ENCODE measurements around the gene SLC4A9. TPM values are rescaled to one million over a fixed set of nuclear protein-coding genes. Genes with fewer than 3 reads are reported as not detected.

SLC4A9 gene
- total RNA-seq, 4 donors from 2014 or later: 0.10 to 1.4 (median 0.38) TPM; not detected in 1

DNA sequence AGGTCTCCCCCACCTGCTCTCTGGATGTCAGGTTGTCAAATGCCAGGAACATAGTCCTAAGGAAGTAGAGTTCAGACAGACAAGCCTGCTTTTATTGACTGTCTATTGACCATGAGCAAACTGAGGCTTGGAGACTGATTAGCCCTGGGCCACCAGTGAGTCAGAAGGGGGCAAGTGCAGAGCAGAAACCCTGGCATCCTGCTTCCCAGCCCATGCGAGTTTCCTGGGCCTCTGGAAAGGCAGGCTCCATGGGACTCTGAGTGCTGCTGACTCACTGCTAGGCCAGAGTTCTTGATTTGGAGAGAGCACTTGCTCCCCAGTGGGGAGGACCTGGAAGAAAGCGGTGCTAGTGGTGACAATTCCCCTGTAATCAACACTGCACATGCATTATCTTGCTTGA, 10.8 kb upstream of the SLC4A9 start:
- WGBS, 2 donors: 82 to 85% methylated on average over 2 of the region's 2 CpGs
- DNase-seq (ENCODE audit: low spot score in 2 of 2): no peak

DNA sequence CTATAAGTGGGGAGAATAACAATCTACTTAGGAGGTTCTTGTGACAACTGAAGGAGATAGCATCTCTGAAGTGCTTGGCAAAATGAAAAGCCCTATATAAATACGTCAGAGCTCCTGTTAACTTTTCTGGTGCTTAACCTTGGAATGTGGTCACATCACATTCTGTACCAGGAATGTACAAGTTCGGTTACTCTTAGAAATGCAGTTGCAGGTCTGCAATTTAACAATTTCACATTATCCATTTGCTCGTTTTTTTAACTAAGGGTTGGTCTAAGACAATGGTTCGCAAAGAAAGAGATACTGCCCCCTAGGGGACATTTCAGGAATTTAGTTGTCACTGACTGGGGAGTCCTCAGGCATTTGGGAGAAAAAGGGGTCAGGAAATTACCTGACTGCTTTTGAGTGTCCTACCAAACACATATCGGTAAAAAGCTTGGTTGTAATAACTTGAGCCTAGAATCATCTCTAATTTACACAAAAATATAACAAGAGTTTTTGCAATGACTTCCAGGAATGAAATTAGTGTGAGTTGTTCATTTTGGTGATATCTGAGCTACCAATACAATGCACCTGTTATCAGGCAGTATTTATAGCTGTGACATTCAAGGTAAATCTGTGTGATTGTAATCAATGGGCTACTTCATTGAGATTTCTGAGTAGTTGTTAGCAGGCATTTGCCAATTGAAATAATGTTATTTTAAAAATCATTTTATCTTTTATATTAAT, 8.2 kb upstream of the SLC4A9 start:
- DNase-seq (ENCODE audit: low spot score in 2 of 2): peak in 1 of 2 donors; percentile 67
- H3K4me3 ChIP-seq (ENCODE audit: low read depth, poor library complexity, severe bottlenecking): no peak overlapping the region
- 3% methylated on average over 5 of the region's 5 CpGs for WGBS, 2 donors
- TF ChIP-seq, protein P1, sequence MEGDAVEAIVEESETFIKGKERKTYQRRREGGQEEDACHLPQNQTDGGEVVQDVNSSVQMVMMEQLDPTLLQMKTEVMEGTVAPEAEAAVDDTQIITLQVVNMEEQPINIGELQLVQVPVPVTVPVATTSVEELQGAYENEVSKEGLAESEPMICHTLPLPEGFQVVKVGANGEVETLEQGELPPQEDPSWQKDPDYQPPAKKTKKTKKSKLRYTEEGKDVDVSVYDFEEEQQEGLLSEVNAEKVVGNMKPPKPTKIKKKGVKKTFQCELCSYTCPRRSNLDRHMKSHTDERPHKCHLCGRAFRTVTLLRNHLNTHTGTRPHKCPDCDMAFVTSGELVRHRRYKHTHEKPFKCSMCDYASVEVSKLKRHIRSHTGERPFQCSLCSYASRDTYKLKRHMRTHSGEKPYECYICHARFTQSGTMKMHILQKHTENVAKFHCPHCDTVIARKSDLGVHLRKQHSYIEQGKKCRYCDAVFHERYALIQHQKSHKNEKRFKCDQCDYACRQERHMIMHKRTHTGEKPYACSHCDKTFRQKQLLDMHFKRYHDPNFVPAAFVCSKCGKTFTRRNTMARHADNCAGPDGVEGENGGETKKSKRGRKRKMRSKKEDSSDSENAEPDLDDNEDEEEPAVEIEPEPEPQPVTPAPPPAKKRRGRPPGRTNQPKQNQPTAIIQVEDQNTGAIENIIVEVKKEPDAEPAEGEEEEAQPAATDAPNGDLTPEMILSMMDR (IDR thresholded peaks at IDR 0.05): peak in 1 of 3 donors; percentile 69
- no peak for TF ChIP-seq POLR2A (IDR thresholded peaks at IDR 0.05)
- intact Hi-C loops (cut with DNase I; ENCODE audit: low total_unique reads): loop anchor here (5.0 kb wide), 1 partner anchor 109 kb away; no protein-coding TSS in a partner anchor

More for the DNA sequence above, 10.8 kb upstream of the SLC4A9 start:
- intact Hi-C loops (cut with DNase I; ENCODE audit: low total_unique reads): no loop called here
- H3K4me3 ChIP-seq (ENCODE audit: low read depth, poor library complexity, severe bottlenecking): no peak overlapping the region
- TF ChIP-seq, protein P1 (IDR thresholded peaks at IDR 0.05): no peak
- TF ChIP-seq POLR2A (IDR thresholded peaks at IDR 0.05): no peak

DNA sequence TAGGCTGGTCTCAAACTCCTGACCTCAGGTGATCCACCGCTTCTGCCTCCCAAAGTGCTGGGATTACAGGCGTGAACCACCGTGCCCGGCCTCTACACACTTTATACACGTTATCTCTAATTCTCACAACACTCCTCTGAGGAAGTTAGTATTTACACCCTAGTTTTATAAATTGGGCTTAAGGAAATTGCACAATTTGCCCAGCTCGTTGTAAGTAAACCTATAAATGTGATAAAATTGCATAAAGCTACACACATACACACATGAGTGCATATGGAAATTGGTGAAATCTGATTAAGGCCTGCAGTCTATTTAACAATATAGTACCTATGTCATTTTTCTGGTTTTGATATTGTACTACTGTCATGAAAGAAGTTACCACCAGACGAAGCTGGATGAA, 4.4 kb upstream of the SLC4A9 start:
- H3K4me3 ChIP-seq (ENCODE audit: low read depth, poor library complexity, severe bottlenecking): no peak overlapping the region
- intact Hi-C loops (cut with DNase I; ENCODE audit: low total_unique reads): no loop called here
- 84 to 89% methylated on average over 7 of the region's 7 CpGs for WGBS, 2 donors
- no peak for DNase-seq (ENCODE audit: low spot score in 2 of 2)
- no peak for TF ChIP-seq POLR2A (IDR thresholded peaks at IDR 0.05)
- TF ChIP-seq, protein P1 (IDR thresholded peaks at IDR 0.05): no peak

DNA sequence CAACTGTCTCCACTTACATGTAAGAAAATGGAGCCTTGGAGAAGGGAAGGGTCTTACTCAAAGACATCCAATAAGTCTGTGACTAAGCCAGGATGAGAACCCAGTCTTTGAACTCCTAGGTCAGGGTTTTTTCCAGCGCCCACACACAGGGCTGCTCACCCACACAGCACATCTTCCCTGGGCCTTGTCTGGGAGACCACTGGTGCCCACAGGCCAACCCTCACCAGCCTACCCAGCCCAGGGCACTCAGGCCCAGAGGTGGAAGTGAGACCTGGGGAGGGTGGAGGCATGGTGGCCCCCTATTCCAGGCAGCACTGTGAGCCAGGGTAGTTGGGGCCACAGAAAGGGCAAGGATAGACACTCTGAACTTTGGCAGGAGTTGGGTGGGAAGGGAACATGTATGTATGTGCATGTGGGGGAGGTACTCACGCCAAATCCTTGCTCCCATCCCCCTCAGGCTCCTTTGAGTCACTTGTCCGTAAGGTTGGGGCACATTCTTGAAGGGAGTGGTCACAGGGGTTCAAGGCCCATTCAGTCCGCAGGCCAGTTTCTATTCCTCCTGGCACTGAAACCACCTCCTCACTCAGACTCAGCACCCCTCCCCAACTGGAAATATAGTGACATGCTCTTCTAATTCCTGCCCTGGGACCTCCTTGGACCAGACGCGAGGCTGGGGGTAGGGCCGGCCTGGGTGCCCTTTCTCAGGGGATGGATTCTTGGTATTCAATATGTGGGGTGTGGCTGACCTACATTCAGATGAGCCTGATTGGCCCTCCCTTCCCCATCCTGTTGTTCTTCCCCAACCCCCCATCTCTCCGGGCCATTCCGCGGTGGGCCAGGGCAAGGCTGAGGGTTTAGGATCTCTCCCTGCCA, 2.9 kb upstream of the SLC4A9 start:
- TF ChIP-seq, protein P1 (IDR thresholded peaks at IDR 0.05): no peak
- TF ChIP-seq POLR2A (IDR thresholded peaks at IDR 0.05): no peak
- intact Hi-C loops (cut with DNase I; ENCODE audit: low total_unique reads): no loop called here
- 30 to 36% methylated on average over 10 of the region's 10 CpGs for WGBS, 2 donors
- H3K4me3 ChIP-seq (ENCODE audit: low read depth, poor library complexity, severe bottlenecking): no peak overlapping the region
- no peak for DNase-seq (ENCODE audit: low spot score in 2 of 2)

DNA sequence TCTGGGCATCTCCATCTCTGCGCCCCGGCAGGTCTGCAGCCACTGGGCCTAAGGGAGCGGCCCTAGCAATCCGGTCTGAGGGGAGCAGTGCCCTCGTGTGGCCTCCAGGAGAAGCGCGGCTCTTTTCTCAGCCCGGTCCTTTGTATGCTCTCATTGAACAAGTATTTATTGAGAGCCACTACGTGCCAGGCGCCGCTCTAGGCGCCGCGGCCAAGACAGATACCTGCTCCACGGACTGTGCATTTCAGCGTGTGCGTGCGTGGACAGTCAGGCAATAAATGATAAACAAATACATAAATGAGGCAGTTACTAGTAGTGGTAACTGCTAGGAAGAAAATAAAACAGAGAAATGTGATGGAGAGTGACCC, 2.3 kb upstream of the SLC4A9 start:
- WGBS, 2 donors: 0% methylated on average over 17 to 18 of the region's 18 CpGs
- peak; percentile 80 to 97 for DNase-seq (ENCODE audit: low spot score in 2 of 2)
- intact Hi-C loops (cut with DNase I; ENCODE audit: low total_unique reads): no loop called here
- no peak overlapping the region for H3K4me3 ChIP-seq (ENCODE audit: low read depth, poor library complexity, severe bottlenecking)
- TF ChIP-seq, protein P1 (IDR thresholded peaks at IDR 0.05): peak in 1 of 3 donors; percentile 77
- TF ChIP-seq POLR2A (IDR thresholded peaks at IDR 0.05): no peak

Measured in lower leg skin (tissue), 4 donors.